ENCODE data around the gene L3MBTL4.

DNA sequence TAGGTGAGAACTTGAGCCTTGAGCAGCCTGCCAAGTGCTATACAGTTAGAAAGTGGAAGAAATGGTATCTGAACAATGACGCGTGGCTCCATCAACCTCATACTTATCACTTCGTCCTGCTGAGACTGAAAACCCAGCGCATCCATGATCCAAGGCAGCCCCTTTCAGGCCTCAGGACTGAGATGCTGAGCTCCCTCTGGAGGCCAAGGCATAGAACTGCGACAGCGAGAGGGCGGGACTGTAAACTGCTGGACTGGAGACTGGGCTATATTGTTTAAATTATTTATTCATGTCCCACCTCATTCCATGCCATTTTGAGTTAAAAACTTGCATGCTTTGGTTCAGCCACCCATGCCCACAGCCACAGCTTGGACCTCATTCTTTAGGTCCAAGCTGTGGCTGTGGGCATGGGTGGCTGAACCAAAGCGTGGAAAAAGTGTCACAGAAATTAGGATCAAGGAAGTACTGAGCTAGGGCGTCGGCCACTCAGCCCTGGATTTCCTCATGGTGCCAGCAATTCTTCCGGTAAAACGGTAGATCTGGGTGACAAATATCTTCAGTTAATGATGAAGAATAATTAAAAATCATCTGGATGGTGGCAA is 195.5 kb downstream of the L3MBTL4 start:
- TF ChIP-seq, protein P1, sequence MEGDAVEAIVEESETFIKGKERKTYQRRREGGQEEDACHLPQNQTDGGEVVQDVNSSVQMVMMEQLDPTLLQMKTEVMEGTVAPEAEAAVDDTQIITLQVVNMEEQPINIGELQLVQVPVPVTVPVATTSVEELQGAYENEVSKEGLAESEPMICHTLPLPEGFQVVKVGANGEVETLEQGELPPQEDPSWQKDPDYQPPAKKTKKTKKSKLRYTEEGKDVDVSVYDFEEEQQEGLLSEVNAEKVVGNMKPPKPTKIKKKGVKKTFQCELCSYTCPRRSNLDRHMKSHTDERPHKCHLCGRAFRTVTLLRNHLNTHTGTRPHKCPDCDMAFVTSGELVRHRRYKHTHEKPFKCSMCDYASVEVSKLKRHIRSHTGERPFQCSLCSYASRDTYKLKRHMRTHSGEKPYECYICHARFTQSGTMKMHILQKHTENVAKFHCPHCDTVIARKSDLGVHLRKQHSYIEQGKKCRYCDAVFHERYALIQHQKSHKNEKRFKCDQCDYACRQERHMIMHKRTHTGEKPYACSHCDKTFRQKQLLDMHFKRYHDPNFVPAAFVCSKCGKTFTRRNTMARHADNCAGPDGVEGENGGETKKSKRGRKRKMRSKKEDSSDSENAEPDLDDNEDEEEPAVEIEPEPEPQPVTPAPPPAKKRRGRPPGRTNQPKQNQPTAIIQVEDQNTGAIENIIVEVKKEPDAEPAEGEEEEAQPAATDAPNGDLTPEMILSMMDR (IDR thresholded peaks at IDR 0.05; ENCODE audit: low read depth, low read length, missing input control): peak; percentile 59
- no peak for TF ChIP-seq TAF1 (conservative IDR thresholded peaks at IDR 0.05)
- TF ChIP-seq, protein P2, sequence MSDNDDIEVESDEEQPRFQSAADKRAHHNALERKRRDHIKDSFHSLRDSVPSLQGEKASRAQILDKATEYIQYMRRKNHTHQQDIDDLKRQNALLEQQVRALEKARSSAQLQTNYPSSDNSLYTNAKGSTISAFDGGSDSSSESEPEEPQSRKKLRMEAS (IDR thresholded peaks at IDR 0.05): no peak

Data from liver (tissue), 3 donors.